ENCODE measurements around the gene WDR18.

Gene WDR18

DNA sequence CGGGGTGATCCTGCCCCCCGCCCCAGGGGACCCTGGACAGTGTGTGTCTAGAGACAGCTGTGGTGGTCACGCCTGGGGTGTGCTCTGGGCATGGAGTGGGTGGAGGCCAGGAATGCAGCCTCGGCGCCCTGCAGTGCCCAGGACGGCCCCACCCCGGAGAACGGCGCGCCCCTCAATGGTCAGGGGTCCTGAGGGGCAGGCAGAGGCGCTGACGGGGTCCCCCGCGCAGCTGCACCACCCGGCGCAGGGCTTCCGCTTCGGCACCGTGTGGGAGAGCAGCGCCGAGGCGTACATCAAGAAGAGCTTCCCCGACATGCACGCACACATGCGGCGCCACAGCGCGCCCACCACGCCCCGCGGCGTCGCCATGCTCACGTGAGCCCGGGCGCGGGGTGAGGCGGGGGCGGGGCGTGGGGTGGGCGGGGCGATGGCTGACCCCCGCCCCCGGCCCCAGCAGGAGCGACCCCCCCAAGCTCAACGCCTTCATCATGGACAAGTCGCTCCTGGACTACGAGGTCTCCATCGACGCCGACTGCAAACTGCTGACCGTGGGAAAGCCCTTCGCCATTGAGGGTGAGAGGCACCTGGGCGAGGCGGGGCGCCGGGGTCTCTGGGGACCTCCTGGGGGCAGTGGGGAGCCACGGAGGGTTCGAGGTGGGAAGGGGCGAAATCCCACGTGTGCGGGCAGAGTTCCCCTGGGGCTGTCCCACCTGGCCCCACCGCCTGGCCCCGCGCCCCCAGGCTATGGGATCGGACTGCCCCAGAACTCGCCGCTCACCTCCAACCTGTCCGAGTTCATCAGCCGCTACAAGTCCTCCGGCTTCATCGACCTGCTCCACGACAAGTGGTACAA, 23.5 kb downstream of the WDR18 start:
- TF ChIP-seq, protein P1, sequence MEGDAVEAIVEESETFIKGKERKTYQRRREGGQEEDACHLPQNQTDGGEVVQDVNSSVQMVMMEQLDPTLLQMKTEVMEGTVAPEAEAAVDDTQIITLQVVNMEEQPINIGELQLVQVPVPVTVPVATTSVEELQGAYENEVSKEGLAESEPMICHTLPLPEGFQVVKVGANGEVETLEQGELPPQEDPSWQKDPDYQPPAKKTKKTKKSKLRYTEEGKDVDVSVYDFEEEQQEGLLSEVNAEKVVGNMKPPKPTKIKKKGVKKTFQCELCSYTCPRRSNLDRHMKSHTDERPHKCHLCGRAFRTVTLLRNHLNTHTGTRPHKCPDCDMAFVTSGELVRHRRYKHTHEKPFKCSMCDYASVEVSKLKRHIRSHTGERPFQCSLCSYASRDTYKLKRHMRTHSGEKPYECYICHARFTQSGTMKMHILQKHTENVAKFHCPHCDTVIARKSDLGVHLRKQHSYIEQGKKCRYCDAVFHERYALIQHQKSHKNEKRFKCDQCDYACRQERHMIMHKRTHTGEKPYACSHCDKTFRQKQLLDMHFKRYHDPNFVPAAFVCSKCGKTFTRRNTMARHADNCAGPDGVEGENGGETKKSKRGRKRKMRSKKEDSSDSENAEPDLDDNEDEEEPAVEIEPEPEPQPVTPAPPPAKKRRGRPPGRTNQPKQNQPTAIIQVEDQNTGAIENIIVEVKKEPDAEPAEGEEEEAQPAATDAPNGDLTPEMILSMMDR (IDR thresholded peaks at IDR 0.05; ENCODE audit: extremely low read depth, missing control alignments): no peak
- no peak for DNase-seq (ENCODE audit: low spot score)

DNA sequence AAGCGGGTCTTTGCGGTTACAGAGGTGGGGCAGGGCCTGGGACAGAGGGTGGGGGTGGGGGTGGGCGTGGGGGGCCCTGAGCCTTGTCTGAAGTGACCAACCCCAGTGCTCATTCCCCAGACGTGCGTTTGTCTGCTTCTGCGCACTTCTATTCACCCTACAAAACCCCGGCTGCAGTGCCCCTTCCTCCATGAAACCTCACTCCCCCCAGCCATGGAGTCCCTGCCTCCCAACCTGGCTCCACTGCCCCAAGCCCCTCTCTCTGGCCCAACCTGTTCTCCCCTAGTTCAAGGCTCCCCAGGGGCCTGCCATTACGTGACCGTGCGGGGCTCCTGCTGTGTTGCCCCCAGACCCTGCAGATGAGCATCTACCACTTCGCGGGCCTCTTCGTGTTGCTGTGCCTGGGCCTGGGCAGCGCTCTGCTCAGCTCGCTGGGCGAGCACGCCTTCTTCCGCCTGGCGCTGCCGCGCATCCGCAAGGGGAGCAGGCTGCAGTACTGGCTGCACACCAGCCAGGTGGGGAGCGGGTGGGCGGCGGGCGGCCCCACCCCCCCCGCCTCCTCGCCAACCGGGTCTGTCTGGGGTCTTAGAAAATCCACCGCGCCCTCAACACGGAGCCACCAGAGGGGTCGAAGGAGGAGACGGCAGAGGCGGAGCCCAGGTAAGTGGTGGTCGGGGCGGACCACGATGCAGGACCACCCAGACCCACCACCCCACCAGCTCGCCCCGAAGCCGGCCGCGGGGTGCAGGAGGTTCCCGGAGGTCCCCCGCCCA, 24.3 kb downstream of the WDR18 start:
- no peak for DNase-seq (ENCODE audit: low spot score)
- TF ChIP-seq, protein P1 (IDR thresholded peaks at IDR 0.05; ENCODE audit: extremely low read depth, missing control alignments): no peak

DNA sequence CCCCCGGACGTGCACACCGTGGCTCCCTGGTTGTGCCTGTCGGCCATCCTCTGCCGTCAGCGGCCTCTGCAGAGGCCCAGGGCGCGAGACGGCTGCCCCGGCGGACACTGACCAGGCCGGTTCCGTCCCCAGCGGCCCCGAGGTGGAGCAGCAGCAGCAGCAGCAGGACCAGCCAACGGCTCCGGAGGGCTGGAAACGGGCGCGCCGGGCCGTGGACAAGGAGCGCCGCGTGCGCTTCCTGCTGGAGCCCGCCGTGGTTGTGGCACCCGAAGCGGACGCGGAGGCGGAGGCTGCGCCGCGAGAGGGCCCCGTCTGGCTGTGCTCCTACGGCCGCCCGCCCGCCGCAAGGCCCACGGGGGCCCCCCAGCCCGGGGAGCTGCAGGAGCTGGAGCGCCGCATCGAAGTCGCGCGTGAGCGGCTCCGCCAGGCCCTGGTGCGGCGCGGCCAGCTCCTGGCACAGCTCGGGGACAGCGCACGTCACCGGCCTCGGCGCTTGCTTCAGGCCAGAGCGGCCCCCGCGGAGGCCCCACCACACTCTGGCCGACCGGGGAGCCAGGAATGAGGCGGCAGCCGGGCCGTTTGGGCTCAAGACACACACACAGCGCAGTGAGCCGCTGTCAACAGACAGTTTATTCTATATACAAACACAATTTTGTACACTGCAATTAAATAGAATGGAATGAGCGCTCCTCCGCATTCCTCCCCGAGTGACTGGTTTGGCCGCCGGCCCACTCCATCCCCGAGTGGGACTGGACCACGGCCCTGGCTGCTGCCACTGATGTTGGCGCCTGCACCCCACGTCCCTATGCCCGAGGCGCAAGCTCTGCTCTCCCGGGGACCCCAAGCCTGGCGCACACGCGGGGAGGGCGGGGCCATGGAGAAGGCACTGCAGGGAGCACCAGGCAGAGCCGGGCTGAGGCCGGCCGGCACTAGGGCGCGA, 25.2 kb downstream of the WDR18 start:
- no peak for DNase-seq (ENCODE audit: low spot score)
- TF ChIP-seq, protein P1 (IDR thresholded peaks at IDR 0.05; ENCODE audit: extremely low read depth, missing control alignments): no peak

DNA sequence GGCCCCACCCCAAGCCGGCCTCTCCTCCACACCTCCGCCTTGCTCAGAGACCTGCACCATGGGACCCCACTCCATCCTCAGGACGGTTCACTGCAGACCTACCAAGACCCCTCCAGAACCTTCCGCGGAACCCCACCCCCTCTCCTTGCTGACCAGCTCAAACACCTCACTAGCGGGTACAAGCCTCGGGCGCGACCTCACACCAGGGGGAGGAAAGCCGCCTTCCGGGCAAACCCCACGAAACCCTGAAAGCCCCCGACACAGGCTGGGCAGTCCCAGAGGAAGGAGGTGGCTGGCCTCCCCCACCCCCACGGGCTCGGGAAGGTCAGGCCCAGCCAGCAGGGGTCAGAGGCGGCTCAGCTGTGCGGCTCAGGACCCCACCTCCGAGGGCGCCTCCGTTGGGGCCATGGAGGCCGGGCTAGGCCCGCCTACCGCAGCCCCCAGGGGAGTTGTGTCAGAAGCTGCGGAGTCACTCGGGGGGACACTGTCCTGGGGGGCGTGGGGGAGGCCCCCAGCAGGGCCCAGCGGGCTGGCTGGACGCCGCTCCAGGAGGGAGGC, 25.9 kb downstream of the WDR18 start:
- no peak for DNase-seq (ENCODE audit: low spot score)
- TF ChIP-seq, protein P1 (IDR thresholded peaks at IDR 0.05; ENCODE audit: extremely low read depth, missing control alignments): no peak

DNA sequence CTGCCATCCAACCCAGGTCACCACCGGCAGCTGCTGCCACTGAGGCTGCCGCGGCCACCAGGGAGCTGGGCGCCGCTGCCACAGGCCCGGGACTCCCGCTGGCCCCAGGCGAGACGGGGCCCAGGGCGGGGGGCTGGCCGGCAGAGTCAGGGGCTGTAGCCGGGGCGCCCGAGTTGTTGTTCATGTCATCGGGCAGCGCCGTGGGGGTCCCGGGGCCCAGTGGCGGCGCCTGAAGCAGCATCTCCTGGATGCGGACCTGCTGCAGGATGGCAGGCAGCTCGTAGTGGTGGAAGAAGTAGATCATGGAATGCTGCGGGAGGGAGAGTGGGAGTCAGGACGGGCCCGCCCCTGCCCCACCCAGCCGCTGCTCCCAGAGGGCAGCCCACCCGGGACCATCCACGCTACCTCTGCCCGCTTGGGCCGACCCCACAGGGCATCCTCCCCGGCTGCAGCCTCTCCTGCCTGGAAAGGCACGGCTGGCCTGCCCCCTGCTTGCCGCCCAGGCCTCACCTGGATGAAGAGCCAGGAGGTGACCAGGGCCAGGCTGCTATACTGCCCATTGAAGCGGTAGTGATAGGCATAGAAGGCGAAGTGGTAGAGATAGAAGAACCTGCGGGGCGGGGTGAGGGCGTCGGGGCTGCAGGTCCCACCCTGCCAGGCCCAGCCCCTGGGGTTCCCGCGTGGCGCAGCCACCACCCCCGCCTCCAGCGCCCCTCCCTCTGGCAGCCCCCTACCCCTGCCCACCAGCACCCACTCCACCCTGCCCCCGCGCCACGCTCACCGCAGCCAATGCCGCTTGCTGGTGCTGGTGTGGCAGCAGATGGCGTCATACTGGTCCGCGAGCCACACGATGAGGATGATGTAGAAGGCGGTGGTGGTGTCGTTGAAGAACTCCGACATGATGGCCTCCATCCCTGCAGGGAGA, 26.7 kb downstream of the WDR18 start:
- TF ChIP-seq, protein P1 (IDR thresholded peaks at IDR 0.05; ENCODE audit: extremely low read depth, missing control alignments): no peak
- DNase-seq (ENCODE audit: low spot score): no peak

DNA sequence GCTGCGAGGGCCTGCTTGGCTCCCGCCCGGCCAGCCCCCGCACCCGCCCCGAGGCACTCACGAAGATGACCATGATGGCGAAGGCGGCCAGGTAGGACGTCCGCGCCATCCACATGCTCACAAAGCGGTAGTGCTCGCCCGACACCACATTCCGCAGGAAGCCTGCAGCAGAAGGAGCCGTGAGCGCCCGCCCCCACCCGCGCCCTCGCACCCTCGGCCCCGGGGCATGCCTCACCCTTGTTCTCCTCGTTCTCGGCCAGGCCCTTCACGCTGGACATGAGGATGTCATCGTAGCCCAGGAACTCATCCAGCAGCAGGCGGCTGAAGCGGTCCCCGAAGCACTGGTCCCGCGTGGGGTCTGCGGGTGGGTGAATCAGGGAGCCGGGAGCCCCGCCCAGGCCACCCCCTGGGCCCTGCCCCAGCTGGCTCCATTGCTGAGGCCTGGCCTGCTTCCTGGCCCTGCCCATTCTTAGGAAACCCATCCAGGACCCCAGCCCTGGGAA, 27.7 kb downstream of the WDR18 start:
- DNase-seq (ENCODE audit: low spot score): no peak
- TF ChIP-seq, protein P1 (IDR thresholded peaks at IDR 0.05; ENCODE audit: extremely low read depth, missing control alignments): no peak

Measured in GM20000 (cell line).